HFFc6 (cell line): ENCODE results near the gene PHC2. TPM values are rescaled to one million over a fixed set of nuclear protein-coding genes. Genes with fewer than 3 reads are reported as not detected.

Source experiments
- DNase-seq: peaks from one replicate; pipeline ENCODE4 v3.0.0-alpha.2; 2018
- H3K27ac Mint-ChIP-seq: 2 replicates; pipeline ENCODE4 v1.8.0; 2020; ENCODE audit warnings: mild to moderate bottlenecking, mixed read lengths
- H3K27me3 Mint-ChIP-seq: 2 replicates; pipeline ENCODE4 v1.8.0; 2021; ENCODE audit warnings: mild to moderate bottlenecking, moderate library complexity, mixed read lengths; ENCODE audit not compliant: insufficient read depth
- H3K36me3 Mint-ChIP-seq: 2 replicates; pipeline ENCODE4 v1.8.0; 2021; ENCODE audit warnings: low read depth, mixed read lengths
- H3K4me1 Mint-ChIP-seq: 2 replicates; pipeline ENCODE4 v1.8.0; 2020; ENCODE audit warnings: low read depth, mixed read lengths
- H3K4me3 Mint-ChIP-seq: 2 replicates; pipeline ENCODE4 v1.8.0; 2020; ENCODE audit warnings: mild to moderate bottlenecking, moderate library complexity, mixed read lengths
- H3K9me3 Mint-ChIP-seq: 2 replicates; pipeline ENCODE4 v1.8.0; 2020; ENCODE audit warnings: mild to moderate bottlenecking, mixed read lengths
- total RNA-seq, 6 experiments: library from RNA; stranded (reverse); fragmentation: NEBNext Ultra II Directional; extraction: Animal tissue kit (Norgen Biotek cat#: 25700); gene quantifications; 2 replicates in 1 of 6; 3 replicates in 5 of 6; pipeline ENCODE4 v1.2.3, GENCODE V29; 2021
- TF ChIP-seq, protein P1 (sequence below): fragments of 200-600 bp; sonication (generic); IDR thresholded peaks from 2 replicates; pipeline ENCODE4 v1.5.0; 2021; ENCODE audit warnings: antibody characterized with exemption, mild to moderate bottlenecking

PHC2 gene
- total RNA-seq, 6 experiments from 2014 or later, result 86.5 to 105 (median 99.6) TPM

DNA sequence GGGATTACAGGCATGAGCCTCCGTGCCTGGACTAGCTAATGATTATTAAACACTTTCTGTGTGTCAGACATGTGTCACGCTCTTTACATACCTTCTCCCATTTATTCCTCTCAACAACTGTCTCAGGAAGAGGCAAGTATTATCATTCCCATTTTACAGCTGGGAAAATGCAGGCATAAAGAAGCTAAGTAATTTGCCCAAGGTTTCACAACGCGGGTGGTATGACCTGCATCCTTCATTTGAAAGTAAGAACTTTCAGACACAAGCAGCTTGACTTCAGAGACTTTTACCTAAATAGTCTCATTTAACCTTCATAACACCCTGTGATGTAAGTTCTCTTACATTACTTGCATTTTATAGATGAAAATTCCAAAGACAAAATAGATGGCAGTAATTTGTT lies 40.5 kb upstream of the PHC2 start:
- peak overlapping the region; percentile 26; the same call in 1 of the 2 replicates for H3K27ac Mint-ChIP-seq
- H3K4me3 Mint-ChIP-seq, result peak overlapping the region; percentile 87; the same call in 1 of the 2 replicates
- H3K4me1 Mint-ChIP-seq, result peaks cover 61% of the 10 kb centered on the region
- H3K27me3 Mint-ChIP-seq, result no peaks in the 10 kb centered on the region
- no peak for DNase-seq
- peaks cover 6% of the 10 kb centered on the region; the same call in 1 of the 2 replicates for H3K36me3 Mint-ChIP-seq
- TF ChIP-seq, protein P1, sequence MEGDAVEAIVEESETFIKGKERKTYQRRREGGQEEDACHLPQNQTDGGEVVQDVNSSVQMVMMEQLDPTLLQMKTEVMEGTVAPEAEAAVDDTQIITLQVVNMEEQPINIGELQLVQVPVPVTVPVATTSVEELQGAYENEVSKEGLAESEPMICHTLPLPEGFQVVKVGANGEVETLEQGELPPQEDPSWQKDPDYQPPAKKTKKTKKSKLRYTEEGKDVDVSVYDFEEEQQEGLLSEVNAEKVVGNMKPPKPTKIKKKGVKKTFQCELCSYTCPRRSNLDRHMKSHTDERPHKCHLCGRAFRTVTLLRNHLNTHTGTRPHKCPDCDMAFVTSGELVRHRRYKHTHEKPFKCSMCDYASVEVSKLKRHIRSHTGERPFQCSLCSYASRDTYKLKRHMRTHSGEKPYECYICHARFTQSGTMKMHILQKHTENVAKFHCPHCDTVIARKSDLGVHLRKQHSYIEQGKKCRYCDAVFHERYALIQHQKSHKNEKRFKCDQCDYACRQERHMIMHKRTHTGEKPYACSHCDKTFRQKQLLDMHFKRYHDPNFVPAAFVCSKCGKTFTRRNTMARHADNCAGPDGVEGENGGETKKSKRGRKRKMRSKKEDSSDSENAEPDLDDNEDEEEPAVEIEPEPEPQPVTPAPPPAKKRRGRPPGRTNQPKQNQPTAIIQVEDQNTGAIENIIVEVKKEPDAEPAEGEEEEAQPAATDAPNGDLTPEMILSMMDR, result no peak
- no peaks in the 10 kb centered on the region for H3K9me3 Mint-ChIP-seq

- peak overlapping the region; percentile 80 for H3K27ac Mint-ChIP-seq
- H3K4me3 Mint-ChIP-seq, result peak overlapping the region; percentile 72
- peaks cover 68% of the 10 kb centered on the region for H3K4me1 Mint-ChIP-seq
- DNase-seq, result peak; percentile 87
- H3K9me3 Mint-ChIP-seq, result no peaks in the 10 kb centered on the region
- H3K36me3 Mint-ChIP-seq, result no peaks in the 10 kb centered on the region
- TF ChIP-seq, protein P1, result peak; percentile 90
- H3K27me3 Mint-ChIP-seq, result peaks cover 3% of the 10 kb centered on the region; the same call in 1 of the 2 replicates
Measured at GRCh38 chr1:33470495-33471012, 39.7 kb upstream of the PHC2 start.

DNA sequence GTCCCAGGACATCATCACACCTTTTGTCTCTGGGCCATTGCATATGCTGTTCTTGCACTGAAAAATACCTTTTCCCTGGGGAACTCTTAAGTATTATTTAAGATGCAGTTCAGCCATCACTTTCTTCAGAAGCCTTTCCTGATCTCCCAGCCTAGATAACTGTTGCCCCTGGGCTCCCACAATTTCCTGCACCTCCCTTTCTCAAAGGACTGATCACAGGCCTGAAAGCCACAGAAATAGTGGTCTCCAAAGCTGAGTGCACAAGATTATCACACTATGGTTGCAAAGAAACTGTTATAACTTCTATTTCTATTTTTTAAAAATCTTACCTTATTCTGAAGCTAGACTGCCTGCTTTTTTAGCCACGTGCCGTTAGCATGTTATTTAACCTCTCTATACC lies 38.8 kb upstream of the PHC2 start:
- Mint-ChIP-seq H3K27me3 (peaks cover 3% of the 10 kb centered on the region; the same call in 1 of the 2 replicates), H3K4me1 (peaks cover 68% of the 10 kb centered on the region), H3K27ac (no peak overlapping the region), H3K4me3 (no peak overlapping the region), H3K9me3 (no peaks in the 10 kb centered on the region), H3K36me3 (no peaks in the 10 kb centered on the region)
- DNase-seq, result no peak
- TF ChIP-seq, protein P1, result no peak

- H3K27ac Mint-ChIP-seq, result no peak overlapping the region
- H3K4me1 Mint-ChIP-seq, result peaks cover 61% of the 10 kb centered on the region
- no peak overlapping the region for H3K4me3 Mint-ChIP-seq
- H3K36me3 Mint-ChIP-seq, result no peaks in the 10 kb centered on the region
- TF ChIP-seq, protein P1, result no peak
- H3K27me3 Mint-ChIP-seq, result peaks cover 3% of the 10 kb centered on the region; the same call in 1 of the 2 replicates
- no peaks in the 10 kb centered on the region for H3K9me3 Mint-ChIP-seq
- DNase-seq, result no peak
Measured at GRCh38 chr1:33468967-33469366, 38.1 kb upstream of the PHC2 start.

DNA sequence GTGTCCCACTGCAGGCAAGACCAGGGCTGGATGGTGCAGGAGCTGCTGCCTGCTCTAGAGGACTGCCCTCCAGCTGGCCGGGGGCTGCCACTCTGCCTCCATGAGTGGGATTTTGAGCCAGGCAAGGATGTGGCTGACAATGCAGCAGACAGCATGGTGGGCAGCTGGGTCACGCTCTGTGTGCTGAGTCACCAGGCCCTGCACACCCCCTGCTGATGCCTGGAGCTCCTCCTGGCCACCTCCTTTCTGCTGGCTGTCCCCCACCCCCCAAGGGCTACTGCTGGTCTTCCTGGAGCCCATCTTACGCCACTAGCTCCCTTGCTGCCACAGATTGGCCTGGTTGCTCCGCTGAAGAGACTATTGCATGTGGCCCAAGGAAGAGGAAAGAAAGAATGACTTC lies 37.6 kb upstream of the PHC2 start:
- H3K4me1 Mint-ChIP-seq, result peaks cover 57% of the 10 kb centered on the region
- H3K27me3 Mint-ChIP-seq, result peaks cover 3% of the 10 kb centered on the region; the same call in 1 of the 2 replicates
- H3K4me3 Mint-ChIP-seq, result no peak overlapping the region
- no peaks in the 10 kb centered on the region for H3K9me3 Mint-ChIP-seq
- H3K36me3 Mint-ChIP-seq, result no peaks in the 10 kb centered on the region
- TF ChIP-seq, protein P1, result no peak
- no peak for DNase-seq
- no peak overlapping the region for H3K27ac Mint-ChIP-seq
